GM23338 (cell line): ENCODE results near the gene CFTR. TPM values are rescaled to one million over a fixed set of nuclear protein-coding genes. Genes with fewer than 3 reads are reported as not detected.

Experiments used
- ATAC-seq: fragments of 200-7000 bp; cut with Tn5 transposase; 3 replicates; pipeline ENCODE4 v1.9.1; 2020
- DNase-seq: peaks from one replicate; pipeline ENCODE4 v3.0.0-alpha.2; 2015; ENCODE audit warnings: low spot score
- H2AFZ ChIP-seq: fragments of 200-600 bp; sonication (generic); 2 replicates; pipeline ENCODE4 v1.8.0; 2016; ENCODE audit warnings: antibody characterized with exemption, mild to moderate bottlenecking, moderate library complexity
- H3F3A ChIP-seq: fragments of 200-600 bp; sonication (generic); replicated peaks from 2 replicates; pipeline ENCODE4 v1.8.0; 2017; ENCODE audit warnings: antibody characterized with exemption, mixed run types, low read depth
- H3K27ac ChIP-seq: fragments of 200-600 bp; sonication (generic); 2 replicates; pipeline ENCODE4 v1.6.1; 2016; ENCODE audit warnings: low read depth
- H3K27me3 ChIP-seq: fragments of 200-600 bp; sonication (generic); 2 replicates; pipeline ENCODE4 v1.8.0; 2016; ENCODE audit warnings: mild to moderate bottlenecking, mixed run types, moderate library complexity; ENCODE audit not compliant: insufficient read depth
- H3K36me3 ChIP-seq: fragments of 200-600 bp; sonication (generic); 2 replicates; pipeline ENCODE4 v1.8.0; 2016; ENCODE audit warnings: mild to moderate bottlenecking; ENCODE audit not compliant: insufficient read depth
- H3K4me1 ChIP-seq: fragments of 200-600 bp; sonication (generic); 2 replicates; pipeline ENCODE4 v1.8.0; 2016; ENCODE audit warnings: mild to moderate bottlenecking, moderate library complexity; ENCODE audit not compliant: insufficient read depth
- H3K4me2 ChIP-seq: fragments of 200-600 bp; sonication (generic); 2 replicates; pipeline ENCODE4 v1.7.1; 2017; ENCODE audit warnings: mixed run types
- H3K4me3 ChIP-seq: fragments of 200-600 bp; sonication (generic); 2 replicates; pipeline ENCODE4 v1.6.1; 2016; ENCODE audit warnings: mixed run types
- H3K79me2 ChIP-seq: fragments of 200-600 bp; sonication (generic); replicated peaks from 2 replicates; pipeline ENCODE4 v1.8.0; 2017; ENCODE audit warnings: mild to moderate bottlenecking; ENCODE audit not compliant: insufficient read depth
- H3K9me2 ChIP-seq: fragments of 200-600 bp; sonication (generic); 2 replicates; pipeline ENCODE4 v1.8.0; 2017; ENCODE audit not compliant: insufficient read depth
- H4K20me1 ChIP-seq: fragments of 200-600 bp; sonication (generic); replicated peaks from 2 replicates; pipeline ENCODE4 v1.8.0; 2017; ENCODE audit warnings: mild to moderate bottlenecking; ENCODE audit not compliant: insufficient read depth
- H3K27ac Mint-ChIP-seq: 2 replicates; pipeline ENCODE4 v1.8.0; 2020; ENCODE audit warnings: inconsistent platforms, mild to moderate bottlenecking, moderate library complexity, mixed read lengths
- H3K27me3 Mint-ChIP-seq: 3 replicates; pipeline ENCODE4 v1.8.0; 2022; ENCODE audit warnings: low read depth, mild to moderate bottlenecking, moderate library complexity, mixed read lengths, inconsistent platforms; ENCODE audit not compliant: insufficient read depth, poor library complexity
- H3K36me3 Mint-ChIP-seq: 3 replicates; pipeline ENCODE4 v1.8.0; 2021; ENCODE audit warnings: low read depth, mild to moderate bottlenecking, inconsistent platforms, moderate library complexity, mixed read lengths
- H3K4me1 Mint-ChIP-seq: 3 replicates; pipeline ENCODE4 v1.8.0; 2020; ENCODE audit warnings: mild to moderate bottlenecking, inconsistent platforms, mixed read lengths
- H3K4me3 Mint-ChIP-seq: 3 replicates; pipeline ENCODE4 v1.8.0; 2021; ENCODE audit warnings: moderate library complexity, mild to moderate bottlenecking, inconsistent platforms, mixed read lengths
- H3K9me3 Mint-ChIP-seq: 3 replicates; pipeline ENCODE4 v1.8.0; 2020; ENCODE audit warnings: moderate library complexity, mild to moderate bottlenecking, inconsistent platforms, mixed read lengths
- CREB1 ChIP-seq: fragments of 250-450 bp; sonication (Bioruptor Pico); IDR thresholded peaks from 2 replicates; pipeline ENCODE4 v1.5.0; 2020; ENCODE audit warnings: low read depth, mild to moderate bottlenecking, moderate library complexity
- ETS1 ChIP-seq: IDR thresholded peaks from 2 replicates; pipeline ENCODE4 v1.6.1; 2016; ENCODE audit warnings: antibody characterized with exemption
- EZH2 ChIP-seq: fragments of 200-600 bp; sonication (generic); IDR thresholded peaks from one replicate; pipeline ENCODE4 v1.8.0; 2017; ENCODE audit warnings: antibody characterized with exemption, mild to moderate bottlenecking, low read depth; ENCODE audit not compliant: unreplicated experiment
- EZH2phosphoT487 ChIP-seq: fragments of 200-600 bp; sonication (generic); IDR thresholded peaks from one replicate; pipeline ENCODE4 v1.8.1; 2018; ENCODE audit warnings: antibody characterized with exemption; ENCODE audit not compliant: unreplicated experiment
- JUNB ChIP-seq: IDR thresholded peaks from one replicate; pipeline ENCODE4 v1.6.1; 2016; ENCODE audit warnings: antibody characterized with exemption; ENCODE audit not compliant: unreplicated experiment
- NANOG ChIP-seq: IDR thresholded peaks from 2 replicates; pipeline ENCODE4 v1.6.1; 2016; ENCODE audit warnings: antibody characterized with exemption, borderline replicate concordance
- POLR2AphosphoS5 ChIP-seq: IDR thresholded peaks from 2 replicates; pipeline ENCODE4 v1.6.1; 2016; ENCODE audit warnings: antibody characterized with exemption, low read depth
- REST ChIP-seq: IDR thresholded peaks from one replicate; pipeline ENCODE4 v1.6.1; 2018; ENCODE audit warnings: antibody characterized with exemption; ENCODE audit not compliant: unreplicated experiment
- STAT1 ChIP-seq: IDR thresholded peaks from one replicate; pipeline ENCODE4 v1.6.1; 2016; ENCODE audit warnings: antibody characterized with exemption; ENCODE audit not compliant: unreplicated experiment
- ZNF114 ChIP-seq: fragments of 250-450 bp; sonication (Bioruptor Pico); IDR thresholded peaks from 2 replicates; pipeline ENCODE4 v1.5.0; 2020; ENCODE audit warnings: mild to moderate bottlenecking, moderate library complexity
- ZNF331 ChIP-seq: fragments of 250-450 bp; sonication (Bioruptor Pico); IDR thresholded peaks from 2 replicates; pipeline ENCODE4 v1.5.0; 2020; ENCODE audit warnings: low read depth, mild to moderate bottlenecking, moderate library complexity
- polyA plus RNA-seq: library from polyadenylated mRNA; unstranded; fragments of >200 nt; fragmentation: Nextera tagmentation; extraction: Ambion mirVana; gene quantifications from 2 replicates; pipeline ENCODE4 v1.2.1, GENCODE V29; 2016
- total RNA-seq: library from RNA; depleted of rRNA; stranded (reverse); fragments of >200 nt; shearing (Covaris generic); gene quantifications from 2 replicates; pipeline ENCODE4 v1.2.3, GENCODE V29; 2014

The CFTR gene
- total and polyA plus RNA-seq, 2 experiments from 2014 or later, result 0.45 to 1.2 TPM

- H3K4me3 ChIP-seq, result no peak overlapping the region
- H3K4me1 ChIP-seq, result peaks cover 9% of the 10 kb centered on the region; the same call in 1 of the 2 replicates
- H3K27me3 Mint-ChIP-seq, result no peaks in the 10 kb centered on the region
- H3K27me3 ChIP-seq, result no peaks in the 10 kb centered on the region
- H3K36me3 Mint-ChIP-seq, result no peaks in the 10 kb centered on the region
- no peaks in the 10 kb centered on the region for H3K9me3 Mint-ChIP-seq
- no peak for ATAC-seq
- no peak for DNase-seq
- no peak overlapping the region for H3K4me3 Mint-ChIP-seq
- peak overlapping the region; percentile 54; the same call in 1 of the 2 replicates for H3K4me2 ChIP-seq
- peak overlapping the region; percentile 72 for H2AFZ ChIP-seq
- no peak overlapping the region for H3K27ac ChIP-seq
- peaks cover 12% of the 10 kb centered on the region for H3K4me1 Mint-ChIP-seq
- no peaks in the 10 kb centered on the region for H3K36me3 ChIP-seq
- peaks cover 5% of the 10 kb centered on the region; the same call in 1 of the 2 replicates for H3K9me2 ChIP-seq
- H3K27ac Mint-ChIP-seq, result no peak overlapping the region
- no peaks in the 10 kb centered on the region for H4K20me1 ChIP-seq
- H3F3A ChIP-seq, result no peaks in the 10 kb centered on the region
- no peaks in the 10 kb centered on the region for H3K79me2 ChIP-seq
- TF ChIP-seq EZH2phosphoT487, result no peak
- TF ChIP-seq POLR2AphosphoS5, result no peak
- TF ChIP-seq NANOG, result no peak
- TF ChIP-seq STAT1, result no peak
- no peak for TF ChIP-seq CREB1 (CRISPR knock-in tag)
- no peak for TF ChIP-seq JUNB
- no peak for TF ChIP-seq REST
- TF ChIP-seq ZNF331 (CRISPR knock-in tag), result no peak
- TF ChIP-seq ETS1, result no peak
- no peak for TF ChIP-seq EZH2
Observed at GRCh38 chr7:117683430-117684175, 203.8 kb downstream of the CFTR start.

GRCh38 chr7:117685795-117686194 is 206.0 kb downstream of the CFTR start:
- H3K36me3 ChIP-seq, result no peaks in the 10 kb centered on the region
- H3K4me1 Mint-ChIP-seq, result peaks cover 12% of the 10 kb centered on the region
- H3K36me3 Mint-ChIP-seq, result no peaks in the 10 kb centered on the region
- ATAC-seq, result no peak
- H3K4me1 ChIP-seq, result peaks cover 9% of the 10 kb centered on the region; the same call in 1 of the 2 replicates
- no peak overlapping the region for H3K27ac ChIP-seq
- no peak for DNase-seq
- H3K9me3 Mint-ChIP-seq, result no peaks in the 10 kb centered on the region
- no peak overlapping the region; the same call in 1 of the 2 replicates for H3K27ac Mint-ChIP-seq
- no peak overlapping the region for H3K4me3 Mint-ChIP-seq
- H3K9me2 ChIP-seq, result peaks cover 5% of the 10 kb centered on the region; the same call in 1 of the 2 replicates
- H2AFZ ChIP-seq, result no peak overlapping the region
- H3F3A ChIP-seq, result no peaks in the 10 kb centered on the region
- H4K20me1 ChIP-seq, result no peaks in the 10 kb centered on the region
- no peak overlapping the region for H3K4me2 ChIP-seq
- no peak overlapping the region for H3K4me3 ChIP-seq
- no peaks in the 10 kb centered on the region for H3K27me3 ChIP-seq
- H3K79me2 ChIP-seq, result no peaks in the 10 kb centered on the region
- no peaks in the 10 kb centered on the region for H3K27me3 Mint-ChIP-seq
- no peak for TF ChIP-seq ZNF114 (CRISPR knock-in tag)
- no peak for TF ChIP-seq ETS1
- TF ChIP-seq STAT1, result no peak
- TF ChIP-seq POLR2AphosphoS5, result no peak
- TF ChIP-seq EZH2phosphoT487, result no peak
- no peak for TF ChIP-seq ZNF331 (CRISPR knock-in tag)
- TF ChIP-seq EZH2, result no peak
